ENCODE results near the gene ZNF232.

ZNF232 gene

DNA sequence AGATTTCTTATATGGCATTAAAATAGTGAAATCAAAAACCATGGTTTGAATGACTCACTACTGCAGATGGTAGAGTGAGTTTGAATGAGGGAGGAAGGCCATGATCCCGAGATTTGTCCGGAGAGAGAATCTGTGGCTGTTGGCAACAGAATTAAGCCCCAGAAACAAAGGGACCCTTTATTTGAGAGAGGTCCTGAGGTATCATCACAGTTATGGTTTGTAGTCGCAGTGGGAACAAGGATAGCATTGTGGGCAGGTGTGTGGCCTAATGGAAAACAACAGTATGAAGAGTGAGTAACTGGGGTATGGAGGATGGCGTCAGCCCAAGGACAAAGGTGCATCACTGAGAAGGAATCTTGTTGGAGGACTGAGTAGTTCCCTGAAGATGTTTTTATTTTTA, 42.0 kb downstream of the ZNF232 start:
- no peak for DNase-seq
- Histone ChIP-seq H3K9me3 (no peaks in the 10 kb centered on the region), H3K27me3 (no peaks in the 10 kb centered on the region), H3K4me3 (ENCODE audit: low read depth, low read length) (no peak overlapping the region), H3K4me1 (no peaks in the 10 kb centered on the region), H3K36me3 (no peaks in the 10 kb centered on the region)
- TF ChIP-seq, protein P1, sequence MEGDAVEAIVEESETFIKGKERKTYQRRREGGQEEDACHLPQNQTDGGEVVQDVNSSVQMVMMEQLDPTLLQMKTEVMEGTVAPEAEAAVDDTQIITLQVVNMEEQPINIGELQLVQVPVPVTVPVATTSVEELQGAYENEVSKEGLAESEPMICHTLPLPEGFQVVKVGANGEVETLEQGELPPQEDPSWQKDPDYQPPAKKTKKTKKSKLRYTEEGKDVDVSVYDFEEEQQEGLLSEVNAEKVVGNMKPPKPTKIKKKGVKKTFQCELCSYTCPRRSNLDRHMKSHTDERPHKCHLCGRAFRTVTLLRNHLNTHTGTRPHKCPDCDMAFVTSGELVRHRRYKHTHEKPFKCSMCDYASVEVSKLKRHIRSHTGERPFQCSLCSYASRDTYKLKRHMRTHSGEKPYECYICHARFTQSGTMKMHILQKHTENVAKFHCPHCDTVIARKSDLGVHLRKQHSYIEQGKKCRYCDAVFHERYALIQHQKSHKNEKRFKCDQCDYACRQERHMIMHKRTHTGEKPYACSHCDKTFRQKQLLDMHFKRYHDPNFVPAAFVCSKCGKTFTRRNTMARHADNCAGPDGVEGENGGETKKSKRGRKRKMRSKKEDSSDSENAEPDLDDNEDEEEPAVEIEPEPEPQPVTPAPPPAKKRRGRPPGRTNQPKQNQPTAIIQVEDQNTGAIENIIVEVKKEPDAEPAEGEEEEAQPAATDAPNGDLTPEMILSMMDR (IDR thresholded peaks at IDR 0.05; ENCODE audit: low read depth, low read length), result no peak

DNA sequence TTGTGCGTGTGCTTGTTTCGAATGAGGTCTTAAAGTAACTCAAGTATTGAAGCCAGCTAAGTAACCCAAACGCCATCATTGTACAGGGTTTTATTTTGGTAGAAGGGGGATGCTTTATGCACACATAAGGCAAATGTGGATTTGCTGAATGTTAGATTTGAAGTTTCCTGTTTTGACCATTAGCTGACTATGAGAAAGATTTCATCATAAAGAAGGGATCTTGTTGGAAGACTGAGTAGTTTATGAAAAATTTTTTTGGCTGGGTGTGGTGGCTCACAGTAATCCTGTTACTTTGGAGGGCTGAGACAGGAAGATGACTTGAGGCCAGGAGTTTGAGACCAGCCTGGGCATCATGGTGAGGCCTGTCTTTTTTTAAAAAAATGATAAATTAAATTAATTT, 43.4 kb downstream of the ZNF232 start:
- Histone ChIP-seq H3K4me1 (no peaks in the 10 kb centered on the region), H3K36me3 (no peaks in the 10 kb centered on the region), H3K27me3 (no peaks in the 10 kb centered on the region), H3K4me3 (ENCODE audit: low read depth, low read length) (no peak overlapping the region), H3K9me3 (no peaks in the 10 kb centered on the region)
- TF ChIP-seq, protein P1 (IDR thresholded peaks at IDR 0.05; ENCODE audit: low read depth, low read length), result no peak
- no peak for DNase-seq

DNA sequence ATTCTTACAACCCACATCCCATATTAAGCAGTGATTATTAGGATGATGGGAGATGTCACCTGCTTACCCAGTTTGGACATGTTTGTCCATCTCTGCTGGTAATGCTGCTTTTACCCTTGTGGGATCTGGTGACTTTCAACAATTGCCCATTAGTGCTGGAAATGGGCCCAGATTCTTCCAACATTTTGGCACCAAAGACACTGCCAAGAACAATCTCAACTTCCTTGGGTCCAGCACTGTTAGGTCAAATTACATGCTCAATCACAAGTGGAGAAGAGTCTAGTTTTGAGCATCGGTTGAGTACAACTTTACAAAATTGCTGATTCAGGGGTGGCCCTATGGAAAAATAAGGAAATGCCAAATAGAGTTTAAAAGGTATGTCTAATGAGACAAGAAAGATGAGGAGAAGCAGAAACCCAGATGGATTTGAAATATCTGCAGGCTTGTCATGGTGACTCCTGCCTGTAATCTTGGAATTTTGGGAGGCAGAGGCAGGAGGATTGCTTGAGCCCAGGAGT, 46.4 kb downstream of the ZNF232 start:
- Histone ChIP-seq H3K36me3 (no peaks in the 10 kb centered on the region), H3K4me3 (ENCODE audit: low read depth, low read length) (no peak overlapping the region), H3K4me1 (no peaks in the 10 kb centered on the region), H3K27me3 (no peaks in the 10 kb centered on the region), H3K9me3 (no peaks in the 10 kb centered on the region)
- TF ChIP-seq, protein P1 (IDR thresholded peaks at IDR 0.05; ENCODE audit: low read depth, low read length), result no peak
- no peak for DNase-seq

Data from BE2C (cell line).